ENCODE results near the gene FIBCD1.
"Not testable (repeated sequence)": the region's sequence is repeated elsewhere in the genome, so short reads cannot be mapped to it uniquely, and the experiment has no call there.

FIBCD1 gene

GRCh38 chr9:130921300-130921988, 17.6 kb downstream of the FIBCD1 start:
- DNase-seq, result no peak

DNA sequence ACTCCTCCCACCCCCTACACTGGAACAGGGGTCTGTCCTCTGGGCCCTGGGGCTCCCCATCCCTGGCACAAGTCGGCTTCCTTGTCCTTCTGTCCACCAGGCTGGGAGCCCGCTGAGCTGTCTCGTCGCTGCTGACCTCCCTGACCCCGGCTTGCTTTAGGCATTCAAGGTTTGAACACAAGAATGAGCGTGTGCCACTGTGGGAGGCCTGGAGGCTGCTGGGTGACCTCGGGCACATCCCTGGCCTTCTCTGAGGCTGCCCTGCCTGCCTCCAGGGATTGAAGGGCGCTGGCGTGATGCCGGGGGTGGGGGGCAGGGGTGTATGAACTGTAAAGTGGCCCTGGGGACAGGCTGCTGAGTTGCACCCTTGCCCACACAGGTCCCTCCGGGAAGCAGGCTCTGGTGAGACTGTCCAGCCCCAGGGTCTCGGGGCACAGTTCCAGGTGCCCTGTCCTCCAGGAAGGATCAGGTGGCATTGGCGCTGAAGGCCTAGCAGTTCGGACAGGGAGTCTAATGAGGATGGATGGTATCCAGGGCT, 18.2 kb downstream of the FIBCD1 start:
- DNase-seq, result no peak

- DNase-seq, result no peak
Measured at GRCh38 chr9:130920233-130920632, 18.8 kb downstream of the FIBCD1 start.

- no peak for DNase-seq
Measured at GRCh38 chr9:130919559-130920145, 19.4 kb downstream of the FIBCD1 start.

DNA sequence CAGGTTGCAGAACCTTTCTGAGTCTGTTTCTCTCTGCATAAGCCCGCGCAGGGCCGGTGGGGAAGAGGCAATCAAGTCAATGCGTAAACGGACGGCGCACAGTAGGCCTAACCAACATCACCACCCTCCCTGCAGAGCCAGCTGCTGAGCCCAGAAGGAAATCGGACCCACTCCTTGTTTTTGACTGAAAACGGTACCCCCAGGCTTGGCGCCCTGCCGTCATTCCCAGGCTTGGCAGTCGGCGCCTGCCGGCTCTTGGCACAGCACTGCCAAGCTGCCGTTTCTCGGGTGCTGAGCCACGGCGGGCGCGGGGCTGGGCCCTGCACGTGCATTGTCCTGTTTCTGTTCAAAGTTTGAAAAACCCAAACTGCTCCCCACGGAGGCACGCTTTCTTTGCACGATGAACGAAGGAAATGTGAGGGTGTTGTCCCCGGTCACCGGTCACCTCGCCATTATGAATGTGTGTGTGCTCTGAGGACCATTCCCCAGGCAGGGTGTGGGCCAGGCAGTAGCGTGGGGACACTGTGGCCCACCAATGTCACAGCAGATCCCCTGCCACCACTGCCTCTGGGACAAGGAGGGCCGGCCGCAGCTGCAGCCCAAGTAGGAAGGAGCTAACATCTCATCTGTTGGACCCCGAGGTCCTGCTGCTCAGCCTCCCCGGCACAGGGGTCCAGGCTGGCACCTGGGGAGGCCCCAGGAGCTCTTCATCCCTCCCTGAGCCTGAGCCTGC, 20.1 kb downstream of the FIBCD1 start:
- DNase-seq, result no peak

DNA sequence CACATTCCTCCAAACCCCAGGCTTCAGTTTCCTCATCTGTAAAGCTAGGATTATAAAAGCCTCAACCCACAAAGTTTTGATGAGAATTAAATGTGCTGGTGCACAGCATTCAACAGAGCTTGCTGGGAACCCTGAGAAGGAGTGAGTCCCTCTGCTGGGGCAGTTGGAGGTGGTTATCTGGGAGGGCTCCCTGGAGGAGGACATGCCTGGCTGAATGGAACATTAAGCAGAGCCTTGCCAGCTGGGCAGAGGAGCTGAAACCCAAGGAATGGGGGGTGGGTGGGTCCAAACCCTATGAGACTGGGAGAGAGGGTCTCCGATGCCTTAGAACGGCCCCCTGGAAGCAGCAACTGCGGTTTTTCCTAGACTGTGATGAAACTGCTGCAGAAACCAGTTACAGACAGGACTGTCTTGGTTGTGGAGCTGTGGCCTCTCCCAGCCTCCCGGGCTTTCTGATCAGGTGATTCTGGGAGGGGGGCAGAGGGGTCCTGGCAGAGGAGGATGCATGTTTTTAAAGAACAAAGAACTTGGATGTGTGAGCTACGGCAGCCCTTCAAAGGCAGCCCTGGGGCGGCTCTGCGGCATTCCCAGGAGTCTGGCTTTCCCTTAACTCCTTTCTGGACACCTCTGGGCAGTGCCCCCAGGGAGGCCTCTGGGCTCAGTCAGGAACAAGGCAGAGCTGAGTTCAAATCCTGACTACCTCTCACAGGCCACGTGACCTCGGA, 20.8 kb downstream of the FIBCD1 start:
- no peak for DNase-seq

DNA sequence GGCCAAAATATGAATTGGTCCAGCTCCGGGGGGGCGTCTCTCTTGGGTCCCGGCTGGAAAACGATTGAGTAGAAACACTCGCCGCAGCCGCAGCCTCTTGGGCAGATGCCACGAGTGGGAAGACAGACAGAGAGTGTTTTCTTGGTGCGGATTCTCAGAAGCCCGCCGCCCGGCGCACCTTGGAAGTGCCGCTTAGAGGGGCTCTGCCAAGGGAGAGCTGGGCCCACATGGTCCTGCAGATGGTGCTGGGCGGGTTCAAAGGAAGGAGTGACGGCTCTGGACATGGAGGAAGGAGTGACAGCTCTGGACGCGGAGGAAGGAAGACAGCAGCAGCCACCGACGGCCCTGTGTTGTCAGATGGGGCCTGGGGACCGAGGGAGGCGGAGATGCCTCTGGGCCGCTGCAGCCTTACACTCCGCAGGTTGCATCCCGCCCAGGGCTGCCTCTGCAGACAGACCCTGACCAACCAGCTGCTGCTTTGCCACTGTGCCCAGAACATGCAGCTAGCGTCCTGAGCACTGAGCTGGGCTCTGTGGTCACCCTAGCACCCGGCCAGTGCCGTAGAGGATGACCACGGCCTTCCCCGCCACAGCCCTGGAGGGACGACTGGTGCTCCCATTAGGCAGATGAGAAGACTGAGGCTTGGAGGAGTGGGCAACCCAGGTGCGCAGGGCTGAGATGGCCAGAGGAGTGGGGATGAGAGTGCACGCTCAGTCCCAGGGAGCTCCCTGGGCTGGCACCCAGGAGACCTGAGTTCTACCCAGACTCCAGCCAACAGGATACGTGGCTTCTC, 21.7 kb downstream of the FIBCD1 start:
- DNase-seq, result no peak

- DNase-seq, result no peak
Measured at GRCh38 chr9:130915096-130915447, 24.0 kb downstream of the FIBCD1 start.

- DNase-seq, result no peak
Measured at GRCh38 chr9:130914417-130915095, 24.5 kb downstream of the FIBCD1 start.

- DNase-seq, result no peak
Measured at GRCh38 chr9:130913599-130914416, 25.2 kb downstream of the FIBCD1 start.

- DNase-seq, result no peak
Measured at GRCh38 chr9:130912932-130913598, 26.0 kb downstream of the FIBCD1 start.

GRCh38 chr9:130911254-130912049, 27.6 kb downstream of the FIBCD1 start:
- DNase-seq, result no peak

- not testable (repeated sequence) for DNase-seq
Measured at GRCh38 chr9:130910670-130911069, 28.4 kb downstream of the FIBCD1 start.

DNA sequence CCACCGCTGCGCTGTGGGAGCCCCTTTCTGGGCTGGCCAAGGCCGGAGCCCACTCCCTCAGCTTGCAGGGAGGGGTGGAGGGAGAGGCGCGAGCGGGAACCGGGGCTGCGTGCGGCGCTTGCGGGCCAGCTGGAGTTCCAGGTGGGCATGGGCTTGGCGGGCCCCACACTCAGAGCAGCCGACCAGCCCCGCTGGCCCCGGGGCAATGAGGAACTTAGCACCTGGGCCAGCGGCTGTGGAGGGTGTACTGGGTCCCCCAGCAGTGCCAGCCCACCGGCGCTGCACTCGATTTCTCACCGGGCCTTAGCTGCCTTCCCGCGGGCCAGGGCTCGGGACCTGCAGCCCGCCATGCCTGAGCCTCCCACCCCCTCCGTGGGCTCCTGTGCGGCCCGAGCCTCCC, 29.0 kb downstream of the FIBCD1 start:
- DNase-seq, result not testable (repeated sequence)

- no peak for DNase-seq
Measured at GRCh38 chr9:130908878-130909355, 30.1 kb downstream of the FIBCD1 start.

- no peak for DNase-seq
Measured at GRCh38 chr9:130908146-130908877, 30.7 kb downstream of the FIBCD1 start.

- no peak for DNase-seq
Measured at GRCh38 chr9:130906735-130907416, 32.2 kb downstream of the FIBCD1 start.
